ENCODE data around the gene ELK4.

The ELK4 gene

GRCh38 chr1:205580140-205580922 lies 51.5 kb downstream of the ELK4 start:
- DNase-seq = no peak

DNA sequence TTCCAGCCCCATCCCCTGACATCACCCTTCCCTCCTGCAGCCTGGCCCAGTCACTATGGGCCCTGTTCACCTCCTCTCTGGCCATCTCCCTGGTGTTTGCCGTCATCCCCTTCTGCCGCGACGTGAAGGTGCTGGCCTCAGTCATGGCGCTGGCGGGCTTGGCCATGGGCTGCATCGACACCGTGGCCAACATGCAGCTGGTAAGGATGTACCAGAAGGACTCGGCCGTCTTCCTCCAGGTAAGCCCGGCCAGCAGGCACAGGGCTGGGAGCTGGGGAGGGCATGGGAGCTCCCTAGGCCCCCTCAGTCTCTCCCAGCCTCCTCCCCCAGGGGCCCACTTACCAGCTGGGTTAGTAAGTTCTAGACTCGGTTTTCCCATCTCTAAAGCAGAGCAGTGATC lies 52.1 kb downstream of the ELK4 start:
- DNase-seq = no peak

DNA sequence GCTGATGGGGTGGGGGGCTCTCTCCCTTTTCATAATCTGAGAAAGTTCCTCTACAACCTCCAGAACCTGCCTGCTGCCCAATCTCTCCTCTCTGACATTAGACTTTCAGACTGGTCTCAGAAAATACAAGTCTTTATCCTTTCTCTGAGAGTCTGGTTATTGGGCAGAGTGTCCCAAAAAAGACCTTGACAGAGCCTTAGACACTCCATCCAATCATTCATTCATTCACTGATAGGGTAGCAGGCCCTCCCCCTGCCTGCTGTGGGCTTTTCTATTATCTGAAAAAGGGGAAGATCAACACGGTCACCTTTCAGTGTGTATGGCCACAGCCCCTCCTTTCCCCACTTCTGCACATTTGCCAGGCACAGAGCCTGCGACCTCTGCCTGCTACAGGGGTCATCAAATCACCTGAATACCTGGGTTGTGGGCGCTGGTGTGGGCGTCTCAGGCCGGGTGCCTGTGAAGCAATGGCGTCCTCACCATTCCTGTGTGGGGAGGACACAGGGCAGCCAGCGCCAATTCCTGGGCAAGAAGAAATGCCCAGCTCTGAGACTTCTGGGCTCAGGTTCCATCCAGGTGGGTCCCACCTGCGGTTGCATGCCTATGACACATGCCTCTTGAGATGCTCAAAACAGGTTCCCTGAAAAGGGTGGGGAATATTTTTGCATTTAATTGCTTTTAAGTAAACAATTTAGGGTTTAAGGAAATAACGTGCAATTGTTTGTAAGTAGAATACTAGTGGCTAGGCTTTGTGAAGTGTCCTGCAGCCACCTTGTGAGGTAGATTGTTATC lies 52.8 kb downstream of the ELK4 start:
- no peak for DNase-seq

- DNase-seq = no peak
Measured at GRCh38 chr1:205577874-205578658, 53.7 kb downstream of the ELK4 start.

- DNase-seq = no peak
Measured at GRCh38 chr1:205576805-205577761, 54.7 kb downstream of the ELK4 start.

GRCh38 chr1:205576011-205576410 lies 55.8 kb downstream of the ELK4 start:
- DNase-seq = no peak

GRCh38 chr1:205575294-205575885 lies 56.4 kb downstream of the ELK4 start:
- no peak for DNase-seq

DNA sequence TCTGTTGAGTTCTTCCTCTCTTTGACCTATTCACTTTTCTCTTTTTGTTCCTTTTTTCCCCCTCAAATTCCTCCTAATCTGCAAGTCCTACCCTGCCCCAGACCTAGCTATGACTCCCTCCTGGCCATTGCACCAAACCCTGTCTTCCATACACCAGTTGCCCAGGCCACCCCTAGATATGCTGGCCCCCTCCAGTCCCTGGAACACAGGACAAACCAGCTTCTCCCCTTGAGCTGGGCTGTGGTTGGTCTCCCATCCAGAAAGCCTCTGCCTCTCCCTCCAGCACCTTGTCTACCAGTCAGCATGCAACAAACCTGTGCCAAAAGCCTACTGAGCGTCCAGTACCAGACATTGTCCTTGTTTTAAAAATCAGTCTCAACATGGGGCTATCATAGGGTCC lies 59.4 kb downstream of the ELK4 start:
- DNase-seq = no peak

DNA sequence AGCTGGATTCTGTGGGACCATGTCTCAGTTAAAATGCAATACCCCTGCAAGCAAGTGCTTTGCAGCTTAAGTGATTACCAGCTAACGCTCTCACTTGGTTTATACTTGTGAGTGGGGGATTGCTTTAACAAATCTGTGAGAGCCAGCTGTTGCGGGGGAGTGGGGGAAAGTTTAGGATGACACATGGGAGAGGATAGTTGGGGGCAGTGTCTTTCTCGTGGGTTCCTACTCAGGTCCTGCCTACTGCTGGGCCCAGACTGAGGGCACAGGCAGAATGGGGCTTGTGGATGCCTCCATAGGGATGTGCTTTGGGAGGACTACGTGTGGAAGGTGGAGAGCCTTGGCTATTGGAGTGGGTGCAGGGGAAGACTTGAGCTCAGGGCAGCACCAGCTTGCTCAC lies 60.1 kb downstream of the ELK4 start:
- DNase-seq = no peak

- DNase-seq = no peak
Measured at GRCh38 chr1:205570796-205571537, 60.8 kb downstream of the ELK4 start.

GRCh38 chr1:205570173-205570501 lies 61.7 kb downstream of the ELK4 start:
- no peak for DNase-seq

- DNase-seq = no peak
Measured at GRCh38 chr1:205569411-205570172, 62.2 kb downstream of the ELK4 start.

DNA sequence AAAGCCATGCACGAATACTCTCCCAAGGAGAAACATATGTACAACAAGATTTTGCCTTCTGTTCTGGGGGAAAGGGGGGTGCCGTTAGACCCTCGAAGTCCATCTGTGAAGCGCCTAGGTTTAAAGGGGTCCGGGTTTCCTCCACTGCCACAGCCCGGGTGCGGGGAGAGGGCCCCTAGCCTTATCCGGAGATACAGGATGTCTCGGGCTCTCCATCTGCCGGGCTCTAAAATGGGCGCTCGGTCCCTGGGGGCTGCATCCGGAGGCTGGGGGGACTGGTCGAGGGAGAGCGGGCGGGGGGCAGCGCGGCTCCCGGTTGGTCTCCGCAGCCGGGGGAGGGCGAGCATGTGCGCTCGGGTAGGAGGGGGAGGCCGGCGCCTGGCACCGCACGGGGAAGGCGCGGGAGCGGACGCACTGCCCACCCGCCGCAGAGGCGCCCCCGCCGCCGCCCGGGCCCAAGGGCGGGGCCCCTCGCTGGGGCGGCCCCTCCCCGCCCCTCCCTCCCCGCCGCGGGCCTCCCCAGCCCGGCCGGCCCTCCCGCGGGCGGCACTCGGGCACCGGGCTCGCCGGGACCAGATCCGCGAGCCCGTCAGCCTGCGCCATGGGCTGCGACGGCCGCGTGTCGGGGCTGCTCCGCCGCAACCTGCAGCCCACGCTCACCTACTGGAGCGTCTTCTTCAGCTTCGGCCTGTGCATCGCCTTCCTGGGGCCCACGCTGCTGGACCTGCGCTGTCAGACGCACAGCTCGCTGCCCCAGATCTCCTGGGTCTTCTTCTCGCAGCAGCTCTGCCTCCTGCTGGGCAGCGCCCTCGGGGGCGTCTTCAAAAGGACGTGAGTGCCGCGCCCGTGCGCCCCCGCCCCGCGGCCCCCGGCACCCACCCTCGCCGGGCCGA lies 63.1 kb downstream of the ELK4 start:
- no peak for DNase-seq

DNA sequence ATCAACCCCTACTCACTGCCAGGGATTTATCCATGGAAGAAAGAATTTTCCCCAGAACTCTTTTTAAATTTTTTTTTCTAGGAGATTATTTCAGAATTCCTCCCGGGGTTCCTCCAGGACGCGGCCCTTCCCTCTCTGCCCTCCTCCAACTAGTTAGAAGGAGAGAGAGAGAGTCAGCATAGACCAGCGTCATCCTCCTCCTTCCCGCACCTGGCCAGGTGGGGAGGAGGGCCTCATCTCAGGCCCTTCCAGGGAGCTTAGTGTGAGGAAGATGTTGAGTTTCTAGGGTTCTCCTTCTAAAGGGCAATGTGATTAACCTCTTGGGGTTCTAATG lies 63.7 kb downstream of the ELK4 start:
- DNase-seq = no peak

GRCh38 chr1:205567716-205568115 lies 64.1 kb downstream of the ELK4 start:
- no peak for DNase-seq

- no peak for DNase-seq
Measured at GRCh38 chr1:205565799-205566198, 66.0 kb downstream of the ELK4 start.

DNA sequence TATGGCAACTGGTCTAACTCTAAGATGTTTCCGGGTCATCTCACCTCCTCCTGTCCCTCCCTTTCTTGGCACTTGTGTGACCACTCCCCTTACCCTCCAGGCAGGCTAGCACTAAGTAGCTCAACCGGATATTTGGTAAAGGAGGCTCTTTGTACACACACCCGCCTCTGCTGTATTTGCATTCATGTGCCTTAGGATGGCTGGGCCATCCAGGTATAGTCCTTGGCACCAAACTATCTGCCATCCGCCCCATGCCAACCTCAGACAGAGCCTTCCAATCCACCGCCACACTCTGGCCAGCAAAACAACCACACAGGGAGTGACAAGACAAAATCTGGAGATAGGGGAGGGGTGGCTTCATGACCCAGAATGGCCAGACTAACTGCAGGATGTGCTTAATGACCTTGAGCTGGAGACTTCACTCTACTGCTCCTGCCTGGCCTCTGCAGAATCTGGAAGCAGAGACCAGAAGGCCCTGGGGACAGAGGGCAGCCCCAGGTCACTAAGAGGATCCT lies 67.8 kb downstream of the ELK4 start:
- DNase-seq = no peak

DNA sequence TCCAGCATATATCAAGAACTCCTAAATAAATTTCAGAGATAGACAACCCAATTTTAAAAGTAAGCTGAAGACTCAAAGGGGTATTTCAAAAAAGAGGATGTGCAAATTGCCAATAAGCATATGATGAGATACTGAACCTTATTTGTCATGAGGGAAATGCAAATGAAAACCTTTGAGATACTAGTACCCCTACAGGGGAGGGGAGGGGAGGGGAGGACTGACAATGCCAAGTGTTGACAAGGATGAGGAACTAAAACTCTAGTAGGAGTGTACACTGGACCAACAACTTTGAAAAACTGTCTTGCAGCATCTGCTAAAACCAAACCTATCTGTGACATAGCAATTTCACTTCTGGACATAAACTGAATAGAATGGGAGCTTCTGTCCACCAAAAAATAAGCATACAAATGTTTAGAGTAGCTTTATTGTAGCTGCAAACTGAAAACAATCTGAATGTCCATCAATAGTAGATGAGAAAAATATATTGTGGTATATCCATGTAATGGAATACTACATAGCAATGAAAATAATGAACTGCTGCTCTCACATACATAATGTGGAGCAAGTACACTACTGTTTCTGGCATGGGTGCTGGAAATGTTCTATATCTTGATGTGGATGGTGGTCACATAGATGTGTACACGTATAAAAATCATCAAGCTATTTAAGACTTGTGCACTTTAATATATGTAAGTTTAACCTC lies 70.2 kb downstream of the ELK4 start:
- DNase-seq = no peak

Data from CD4-positive, alpha-beta T cell treated with Interferon alpha-2 for 1 hour (primary cell).